ENCODE results near the gene TMEM41B.
A peak's percentile ranks its signal among the peaks of the same experiment; 100 is the strongest.
"Not testable (repeated sequence)": the region's sequence is repeated elsewhere in the genome, so short reads cannot be mapped to it uniquely, and the experiment has no call there.

TMEM41B gene, protein sequence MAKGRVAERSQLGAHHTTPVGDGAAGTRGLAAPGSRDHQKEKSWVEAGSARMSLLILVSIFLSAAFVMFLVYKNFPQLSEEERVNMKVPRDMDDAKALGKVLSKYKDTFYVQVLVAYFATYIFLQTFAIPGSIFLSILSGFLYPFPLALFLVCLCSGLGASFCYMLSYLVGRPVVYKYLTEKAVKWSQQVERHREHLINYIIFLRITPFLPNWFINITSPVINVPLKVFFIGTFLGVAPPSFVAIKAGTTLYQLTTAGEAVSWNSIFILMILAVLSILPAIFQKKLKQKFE

DNA sequence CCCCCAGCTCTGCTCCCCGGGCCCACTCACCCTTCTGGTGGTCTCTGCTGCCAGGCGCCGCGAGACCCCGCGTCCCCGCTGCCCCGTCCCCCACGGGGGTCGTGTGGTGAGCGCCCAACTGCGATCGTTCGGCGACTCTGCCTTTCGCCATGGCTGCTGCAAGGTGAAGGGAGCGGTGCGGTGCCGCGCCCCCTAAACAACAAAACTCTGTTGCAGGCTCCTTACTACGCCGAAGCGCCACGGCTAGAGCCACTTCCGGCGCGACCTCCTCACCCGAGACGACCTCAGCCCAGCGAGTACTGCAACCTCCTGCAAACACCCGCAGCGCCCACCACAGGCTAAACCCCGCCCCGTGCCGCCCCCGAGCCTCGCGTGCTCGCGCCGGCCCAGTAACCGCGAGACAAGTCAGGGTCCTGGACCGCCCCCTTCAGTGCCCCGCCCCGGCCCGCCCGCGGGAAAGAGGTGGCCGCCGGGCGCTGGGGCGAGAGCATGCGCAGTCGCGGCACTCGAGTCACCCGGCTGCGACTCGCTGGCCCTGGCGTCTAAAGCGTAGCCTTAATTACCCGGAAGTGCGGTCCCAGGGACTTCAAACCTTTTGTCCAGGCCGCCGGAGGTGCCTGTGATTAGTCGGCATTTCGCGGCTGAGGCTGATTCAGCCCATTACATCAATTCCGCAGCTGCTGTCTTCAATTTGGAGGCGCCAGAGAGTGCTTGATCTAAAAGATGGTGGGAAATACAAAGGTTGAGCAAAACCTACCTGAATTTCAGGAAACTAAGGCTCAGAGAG, at the start of gene TMEM41B:
Gene TMEM41B (minus strand): TSS at position 303 of the 787 bp plus-strand sequence. CDS start 152 bp downstream, at position 151.
- H3K4me1 ChIP-seq (ENCODE audit: low read depth, poor library complexity, severe bottlenecking): peaks cover 18% of the 10 kb centered on the region
- H4K20me1 ChIP-seq (ENCODE audit: insufficient read depth): no peaks in the 10 kb centered on the region

DNA sequence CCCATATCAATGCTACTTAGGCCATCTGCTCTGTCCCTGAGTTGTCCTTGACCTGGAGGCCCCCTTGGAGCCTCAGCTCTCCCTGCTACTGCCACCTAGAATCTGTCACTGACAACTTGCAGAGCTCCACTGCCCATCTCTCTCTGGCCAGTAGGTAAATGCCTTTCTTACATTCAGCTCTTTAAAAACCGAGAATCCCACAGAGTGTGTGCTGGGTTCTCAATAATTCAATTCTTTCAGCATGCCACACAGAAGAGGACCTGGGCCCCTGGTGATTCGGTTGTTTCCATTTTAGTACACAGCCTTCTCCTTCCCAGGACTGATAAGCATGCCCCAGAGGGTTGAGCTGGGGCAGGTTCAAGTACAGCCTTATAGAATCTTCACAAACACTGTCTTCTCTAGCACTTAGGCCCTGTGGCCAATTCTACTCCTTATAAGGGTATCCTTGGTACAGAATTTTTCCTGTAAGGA, 48.0 kb upstream of the TMEM41B start:
- Histone ChIP-seq H2AFZ (ENCODE audit: low read depth) (no peak overlapping the region), H3K9ac (no peak overlapping the region), H3K27me3 (ENCODE audit: insufficient read depth, low read depth) (no peaks in the 10 kb centered on the region), H4K20me1 (ENCODE audit: insufficient read depth) (no peaks in the 10 kb centered on the region), H3K79me2 (ENCODE audit: insufficient read depth, low read depth) (no peaks in the 10 kb centered on the region), H3K4me2 (no peak overlapping the region), H3K36me3 (ENCODE audit: insufficient read depth) (no peaks in the 10 kb centered on the region), H3K27ac (no peak overlapping the region), H3K4me3 (IDR thresholded peaks at IDR 0.05; ENCODE audit: insufficient read depth, low read depth, low read length) (no peak overlapping the region), H3K4me1 (ENCODE audit: low read depth, poor library complexity, severe bottlenecking) (peaks cover 15% of the 10 kb centered on the region)
- TF ChIP-seq, protein P1, sequence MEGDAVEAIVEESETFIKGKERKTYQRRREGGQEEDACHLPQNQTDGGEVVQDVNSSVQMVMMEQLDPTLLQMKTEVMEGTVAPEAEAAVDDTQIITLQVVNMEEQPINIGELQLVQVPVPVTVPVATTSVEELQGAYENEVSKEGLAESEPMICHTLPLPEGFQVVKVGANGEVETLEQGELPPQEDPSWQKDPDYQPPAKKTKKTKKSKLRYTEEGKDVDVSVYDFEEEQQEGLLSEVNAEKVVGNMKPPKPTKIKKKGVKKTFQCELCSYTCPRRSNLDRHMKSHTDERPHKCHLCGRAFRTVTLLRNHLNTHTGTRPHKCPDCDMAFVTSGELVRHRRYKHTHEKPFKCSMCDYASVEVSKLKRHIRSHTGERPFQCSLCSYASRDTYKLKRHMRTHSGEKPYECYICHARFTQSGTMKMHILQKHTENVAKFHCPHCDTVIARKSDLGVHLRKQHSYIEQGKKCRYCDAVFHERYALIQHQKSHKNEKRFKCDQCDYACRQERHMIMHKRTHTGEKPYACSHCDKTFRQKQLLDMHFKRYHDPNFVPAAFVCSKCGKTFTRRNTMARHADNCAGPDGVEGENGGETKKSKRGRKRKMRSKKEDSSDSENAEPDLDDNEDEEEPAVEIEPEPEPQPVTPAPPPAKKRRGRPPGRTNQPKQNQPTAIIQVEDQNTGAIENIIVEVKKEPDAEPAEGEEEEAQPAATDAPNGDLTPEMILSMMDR (conservative IDR thresholded peaks at IDR 0.05; ENCODE audit: low read depth, low read length): no peak

More for the DNA sequence above, at the start of gene TMEM41B:
- Histone ChIP-seq H2AFZ (ENCODE audit: low read depth) (peak within 1 kb of the TSS; percentile 89), H3K4me3 (IDR thresholded peaks at IDR 0.05; ENCODE audit: insufficient read depth, low read depth, low read length) (peak within 1 kb of the TSS; percentile 60), H3K9ac (peak within 1 kb of the TSS; percentile 74), H3K4me2 (peak within 1 kb of the TSS; percentile 77), H3K27ac (peak within 1 kb of the TSS; percentile 69), H3K36me3 (ENCODE audit: insufficient read depth) (no peaks in the 10 kb centered on the region), H3K27me3 (ENCODE audit: insufficient read depth, low read depth) (no peaks in the 10 kb centered on the region), H3K79me2 (ENCODE audit: insufficient read depth, low read depth) (peaks cover 24% of the 10 kb centered on the region)
- TF ChIP-seq, protein P1 (conservative IDR thresholded peaks at IDR 0.05; ENCODE audit: low read depth, low read length): no peak

DNA sequence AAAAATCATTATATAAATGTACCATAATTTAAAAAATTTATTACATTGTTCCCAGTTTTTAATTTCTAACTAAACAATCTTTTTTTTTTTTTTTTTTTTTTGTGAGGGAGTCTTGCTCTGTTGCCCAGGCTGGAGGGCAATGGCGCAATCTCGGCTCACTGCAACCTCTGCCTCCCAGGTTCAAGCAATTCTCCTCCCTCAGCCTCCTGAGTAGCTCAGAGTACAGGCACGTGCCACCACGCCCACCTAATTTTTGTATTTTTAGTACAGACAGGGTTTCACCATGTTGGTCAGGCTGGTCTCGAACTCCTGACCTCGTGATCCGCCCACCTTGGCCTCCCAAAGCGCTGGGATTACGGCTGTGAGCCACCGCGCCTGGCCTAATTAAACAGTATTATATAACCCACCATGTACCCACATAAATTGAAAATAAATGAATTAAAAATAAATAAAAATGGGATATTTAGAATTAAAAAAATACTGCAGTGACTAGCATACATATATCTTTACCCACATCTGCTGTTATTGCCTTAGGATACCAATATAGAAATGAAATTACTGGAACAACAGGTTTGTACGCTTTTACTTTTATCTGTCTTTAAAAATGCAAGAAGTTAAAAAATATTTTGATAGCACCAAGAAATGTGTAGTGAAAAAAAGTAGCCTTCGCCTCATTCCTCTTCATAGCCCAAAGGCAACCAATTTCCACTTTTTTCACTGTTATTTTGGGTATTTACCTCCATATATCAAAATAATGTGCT, 46.6 kb upstream of the TMEM41B start:
- H3K4me2 ChIP-seq; H3K9ac ChIP-seq; H3K79me2 ChIP-seq (ENCODE audit: insufficient read depth, low read depth); H3K27me3 ChIP-seq (ENCODE audit: insufficient read depth, low read depth); H3K4me3 ChIP-seq (IDR thresholded peaks at IDR 0.05; ENCODE audit: insufficient read depth, low read depth, low read length); H4K20me1 ChIP-seq (ENCODE audit: insufficient read depth); H2AFZ ChIP-seq (ENCODE audit: low read depth); H3K27ac ChIP-seq; H3K36me3 ChIP-seq (ENCODE audit: insufficient read depth): not testable (repeated sequence)
- peaks cover 15% of the 10 kb centered on the region for H3K4me1 ChIP-seq (ENCODE audit: low read depth, poor library complexity, severe bottlenecking)

DNA sequence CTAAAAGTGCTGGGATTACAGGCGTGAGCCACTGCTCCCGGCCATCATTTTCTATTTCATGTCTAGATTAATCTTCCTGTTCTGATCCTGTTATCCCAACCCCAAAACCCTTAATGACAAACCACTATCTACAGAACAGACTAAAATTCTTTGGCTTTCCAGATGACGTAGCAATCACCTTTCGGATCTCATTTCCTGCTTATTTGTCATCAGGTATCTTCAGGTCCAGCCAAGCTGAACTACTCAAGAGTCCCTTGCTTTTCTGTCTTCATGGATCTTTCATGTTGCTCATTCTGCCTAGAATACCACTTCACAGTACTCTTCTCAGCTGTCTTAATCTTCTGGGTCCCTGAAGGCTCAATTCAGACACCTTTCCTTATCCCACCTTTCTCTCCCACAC, 42.6 kb upstream of the TMEM41B start:
- Histone ChIP-seq H4K20me1 (ENCODE audit: insufficient read depth) (no peaks in the 10 kb centered on the region), H3K27me3 (ENCODE audit: insufficient read depth, low read depth) (no peaks in the 10 kb centered on the region), H3K36me3 (ENCODE audit: insufficient read depth) (no peaks in the 10 kb centered on the region), H3K79me2 (ENCODE audit: insufficient read depth, low read depth) (no peaks in the 10 kb centered on the region), H3K4me2 (no peak overlapping the region), H3K27ac (no peak overlapping the region), H3K9ac (no peak overlapping the region), H2AFZ (ENCODE audit: low read depth) (no peak overlapping the region), H3K4me1 (ENCODE audit: low read depth, poor library complexity, severe bottlenecking) (no peaks in the 10 kb centered on the region), H3K4me3 (IDR thresholded peaks at IDR 0.05; ENCODE audit: insufficient read depth, low read depth, low read length) (no peak overlapping the region)
- TF ChIP-seq, protein P1 (conservative IDR thresholded peaks at IDR 0.05; ENCODE audit: low read depth, low read length): no peak
